H1 (cell line): ENCODE measurements around the gene ELMO1. TPM values are rescaled to one million over a fixed set of nuclear protein-coding genes. Genes with fewer than 3 reads are reported as not detected.

ENCODE experiments used
- CBX5 ChIP-seq: fragments of 300-800, 300-1000 bp; sonication (generic); IDR thresholded peaks from 2 replicates; pipeline ENCODE4 v1.7.1; 2016; ENCODE audit warnings: antibody characterized with exemption, low read length, low read depth
- NRF1 ChIP-seq: IDR thresholded peaks from 2 replicates; pipeline ENCODE4 v1.6.1; 2011; ENCODE audit warnings: mild to moderate bottlenecking, low read depth, low read length, improper control_type of control experiment
- RBBP5 ChIP-seq: IDR thresholded peaks from 2 replicates; pipeline ENCODE4 v1.7.1; 2012; ENCODE audit warnings: low read depth, mild to moderate bottlenecking, inconsistent platforms, low read length, moderate library complexity, borderline replicate concordance
- RXRA ChIP-seq: IDR thresholded peaks from 2 replicates; pipeline ENCODE4 v1.6.1; 2011; ENCODE audit warnings: low read depth, mild to moderate bottlenecking, low read length, moderate library complexity; ENCODE audit not compliant: insufficient read depth
- SIX5 ChIP-seq: IDR thresholded peaks from 2 replicates; pipeline ENCODE4 v1.6.1; 2011; ENCODE audit warnings: mild to moderate bottlenecking, low read depth, low read length
- polyA plus RNA-seq, 7 experiments: library from polyadenylated mRNA; depleted of rRNA in 3 of 7; stranded (reverse) in 5 of 7; unstranded in 2 of 7; fragments of >200 nt in 5 of 7; fragments of 200-250 nt in 2 of 7; gene quantifications; 1 replicate in 5 of 7; 2 replicates in 1 of 7; 4 replicates in 1 of 7; pipeline versions ENCODE4 v1.2.1 to v1.2.3, GENCODE V29; 2011 to 2013; ENCODE audit warnings: missing spikeins in 2 of 7, mixed read lengths in 2 of 7
- total RNA-seq: library from RNA; stranded (reverse); fragmentation: NEBNext Ultra II Directional; extraction: Animal tissue kit (Norgen Biotek cat#: 25700); gene quantifications from 2 replicates; pipeline ENCODE4 v1.2.1, GENCODE V29; 2021
- TF ChIP-seq, protein P1 (sequence below): IDR thresholded peaks from 2 replicates; pipeline ENCODE4 v1.6.1; 2012; ENCODE audit warnings: inconsistent platforms
- TF ChIP-seq, protein P2 (sequence below): IDR thresholded peaks from 2 replicates; pipeline ENCODE4 v1.6.1; 2011; ENCODE audit warnings: low read depth, mild to moderate bottlenecking, low read length; ENCODE audit not compliant: insufficient read depth
- TF ChIP-seq, protein P3 (sequence below): fragments of 300-600 bp; sonication (generic); IDR thresholded peaks from 2 replicates; pipeline ENCODE4 v1.7.1; 2012; ENCODE audit warnings: low read length, moderate library complexity, mild to moderate bottlenecking, inconsistent platforms; ENCODE audit not compliant: insufficient replicate concordance

ELMO1 gene
- total and polyA plus RNA-seq, 2 of the 8 experiments (the other 6 are each of a cell fraction or from before 2014, with no cell fraction given), result 18.4 to 21.0 TPM

DNA sequence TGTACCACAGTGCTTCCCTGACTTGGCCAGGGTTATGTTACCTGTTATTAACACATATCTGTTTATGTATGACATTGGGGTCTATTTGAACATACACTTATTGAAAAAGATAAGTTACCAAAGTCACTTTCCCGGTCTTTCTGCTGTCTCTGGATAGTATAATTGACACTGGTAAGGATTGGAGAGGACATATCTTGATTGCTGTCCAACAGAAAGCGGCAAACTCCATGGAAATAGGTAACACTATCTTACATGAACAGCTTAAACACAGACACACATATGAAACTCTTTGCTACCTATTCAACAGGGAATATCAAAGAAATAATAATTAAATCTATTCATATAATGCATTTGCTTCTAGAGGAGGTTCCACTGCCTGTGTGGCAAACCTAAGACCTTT, 441.9 kb downstream of the ELMO1 start (continued):
- no peak for TF ChIP-seq CBX5
- TF ChIP-seq, protein P1, sequence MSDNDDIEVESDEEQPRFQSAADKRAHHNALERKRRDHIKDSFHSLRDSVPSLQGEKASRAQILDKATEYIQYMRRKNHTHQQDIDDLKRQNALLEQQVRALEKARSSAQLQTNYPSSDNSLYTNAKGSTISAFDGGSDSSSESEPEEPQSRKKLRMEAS, result no peak
- no peak for TF ChIP-seq NRF1
- no peak for TF ChIP-seq RXRA
- TF ChIP-seq SIX5, result no peak
- TF ChIP-seq, protein P2, sequence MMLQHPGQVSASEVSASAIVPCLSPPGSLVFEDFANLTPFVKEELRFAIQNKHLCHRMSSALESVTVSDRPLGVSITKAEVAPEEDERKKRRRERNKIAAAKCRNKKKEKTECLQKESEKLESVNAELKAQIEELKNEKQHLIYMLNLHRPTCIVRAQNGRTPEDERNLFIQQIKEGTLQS, result no peak
- TF ChIP-seq RBBP5, result no peak
- TF ChIP-seq, protein P3, sequence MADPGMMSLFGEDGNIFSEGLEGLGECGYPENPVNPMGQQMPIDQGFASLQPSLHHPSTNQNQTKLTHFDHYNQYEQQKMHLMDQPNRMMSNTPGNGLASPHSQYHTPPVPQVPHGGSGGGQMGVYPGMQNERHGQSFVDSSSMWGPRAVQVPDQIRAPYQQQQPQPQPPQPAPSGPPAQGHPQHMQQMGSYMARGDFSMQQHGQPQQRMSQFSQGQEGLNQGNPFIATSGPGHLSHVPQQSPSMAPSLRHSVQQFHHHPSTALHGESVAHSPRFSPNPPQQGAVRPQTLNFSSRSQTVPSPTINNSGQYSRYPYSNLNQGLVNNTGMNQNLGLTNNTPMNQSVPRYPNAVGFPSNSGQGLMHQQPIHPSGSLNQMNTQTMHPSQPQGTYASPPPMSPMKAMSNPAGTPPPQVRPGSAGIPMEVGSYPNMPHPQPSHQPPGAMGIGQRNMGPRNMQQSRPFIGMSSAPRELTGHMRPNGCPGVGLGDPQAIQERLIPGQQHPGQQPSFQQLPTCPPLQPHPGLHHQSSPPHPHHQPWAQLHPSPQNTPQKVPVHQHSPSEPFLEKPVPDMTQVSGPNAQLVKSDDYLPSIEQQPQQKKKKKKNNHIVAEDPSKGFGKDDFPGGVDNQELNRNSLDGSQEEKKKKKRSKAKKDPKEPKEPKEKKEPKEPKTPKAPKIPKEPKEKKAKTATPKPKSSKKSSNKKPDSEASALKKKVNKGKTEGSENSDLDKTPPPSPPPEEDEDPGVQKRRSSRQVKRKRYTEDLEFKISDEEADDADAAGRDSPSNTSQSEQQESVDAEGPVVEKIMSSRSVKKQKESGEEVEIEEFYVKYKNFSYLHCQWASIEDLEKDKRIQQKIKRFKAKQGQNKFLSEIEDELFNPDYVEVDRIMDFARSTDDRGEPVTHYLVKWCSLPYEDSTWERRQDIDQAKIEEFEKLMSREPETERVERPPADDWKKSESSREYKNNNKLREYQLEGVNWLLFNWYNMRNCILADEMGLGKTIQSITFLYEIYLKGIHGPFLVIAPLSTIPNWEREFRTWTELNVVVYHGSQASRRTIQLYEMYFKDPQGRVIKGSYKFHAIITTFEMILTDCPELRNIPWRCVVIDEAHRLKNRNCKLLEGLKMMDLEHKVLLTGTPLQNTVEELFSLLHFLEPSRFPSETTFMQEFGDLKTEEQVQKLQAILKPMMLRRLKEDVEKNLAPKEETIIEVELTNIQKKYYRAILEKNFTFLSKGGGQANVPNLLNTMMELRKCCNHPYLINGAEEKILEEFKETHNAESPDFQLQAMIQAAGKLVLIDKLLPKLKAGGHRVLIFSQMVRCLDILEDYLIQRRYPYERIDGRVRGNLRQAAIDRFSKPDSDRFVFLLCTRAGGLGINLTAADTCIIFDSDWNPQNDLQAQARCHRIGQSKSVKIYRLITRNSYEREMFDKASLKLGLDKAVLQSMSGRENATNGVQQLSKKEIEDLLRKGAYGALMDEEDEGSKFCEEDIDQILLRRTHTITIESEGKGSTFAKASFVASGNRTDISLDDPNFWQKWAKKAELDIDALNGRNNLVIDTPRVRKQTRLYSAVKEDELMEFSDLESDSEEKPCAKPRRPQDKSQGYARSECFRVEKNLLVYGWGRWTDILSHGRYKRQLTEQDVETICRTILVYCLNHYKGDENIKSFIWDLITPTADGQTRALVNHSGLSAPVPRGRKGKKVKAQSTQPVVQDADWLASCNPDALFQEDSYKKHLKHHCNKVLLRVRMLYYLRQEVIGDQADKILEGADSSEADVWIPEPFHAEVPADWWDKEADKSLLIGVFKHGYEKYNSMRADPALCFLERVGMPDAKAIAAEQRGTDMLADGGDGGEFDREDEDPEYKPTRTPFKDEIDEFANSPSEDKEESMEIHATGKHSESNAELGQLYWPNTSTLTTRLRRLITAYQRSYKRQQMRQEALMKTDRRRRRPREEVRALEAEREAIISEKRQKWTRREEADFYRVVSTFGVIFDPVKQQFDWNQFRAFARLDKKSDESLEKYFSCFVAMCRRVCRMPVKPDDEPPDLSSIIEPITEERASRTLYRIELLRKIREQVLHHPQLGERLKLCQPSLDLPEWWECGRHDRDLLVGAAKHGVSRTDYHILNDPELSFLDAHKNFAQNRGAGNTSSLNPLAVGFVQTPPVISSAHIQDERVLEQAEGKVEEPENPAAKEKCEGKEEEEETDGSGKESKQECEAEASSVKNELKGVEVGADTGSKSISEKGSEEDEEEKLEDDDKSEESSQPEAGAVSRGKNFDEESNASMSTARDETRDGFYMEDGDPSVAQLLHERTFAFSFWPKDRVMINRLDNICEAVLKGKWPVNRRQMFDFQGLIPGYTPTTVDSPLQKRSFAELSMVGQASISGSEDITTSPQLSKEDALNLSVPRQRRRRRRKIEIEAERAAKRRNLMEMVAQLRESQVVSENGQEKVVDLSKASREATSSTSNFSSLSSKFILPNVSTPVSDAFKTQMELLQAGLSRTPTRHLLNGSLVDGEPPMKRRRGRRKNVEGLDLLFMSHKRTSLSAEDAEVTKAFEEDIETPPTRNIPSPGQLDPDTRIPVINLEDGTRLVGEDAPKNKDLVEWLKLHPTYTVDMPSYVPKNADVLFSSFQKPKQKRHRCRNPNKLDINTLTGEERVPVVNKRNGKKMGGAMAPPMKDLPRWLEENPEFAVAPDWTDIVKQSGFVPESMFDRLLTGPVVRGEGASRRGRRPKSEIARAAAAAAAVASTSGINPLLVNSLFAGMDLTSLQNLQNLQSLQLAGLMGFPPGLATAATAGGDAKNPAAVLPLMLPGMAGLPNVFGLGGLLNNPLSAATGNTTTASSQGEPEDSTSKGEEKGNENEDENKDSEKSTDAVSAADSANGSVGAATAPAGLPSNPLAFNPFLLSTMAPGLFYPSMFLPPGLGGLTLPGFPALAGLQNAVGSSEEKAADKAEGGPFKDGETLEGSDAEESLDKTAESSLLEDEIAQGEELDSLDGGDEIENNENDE, result no peak
